Measurements from ENCODE around the gene SLC25A26. TPM values are rescaled to one million over a fixed set of nuclear protein-coding genes. Genes with fewer than 3 reads are reported as not detected.

The SLC25A26 gene
- total RNA-seq, 1 experiment from 2014 or later, result 23.8 TPM

DNA sequence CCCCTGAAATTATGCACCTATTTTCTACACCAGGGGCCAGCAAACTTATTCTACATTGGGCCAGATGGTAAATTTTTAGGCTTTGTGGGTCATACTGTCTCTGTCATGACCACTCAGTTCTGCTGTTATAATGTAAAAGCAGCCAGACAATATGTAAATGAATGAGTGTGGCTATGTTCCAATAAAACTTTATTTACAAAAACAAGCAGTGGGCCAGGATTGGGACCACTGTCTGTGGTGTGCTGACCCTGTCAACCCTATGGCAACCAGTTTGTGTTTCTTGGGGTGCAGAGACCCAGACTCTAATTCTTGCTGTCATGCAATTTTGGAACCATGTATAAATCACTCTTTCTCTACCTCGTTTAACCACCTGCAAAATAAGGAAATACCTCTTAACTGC, 205.3 kb downstream of the SLC25A26 start:
- no peak overlapping the region for H3K27ac ChIP-seq (ENCODE audit: low read depth, low read length)
- ATAC-seq (no peak), DNase-seq (ENCODE audit: low read depth, low spot score) (no peak)
- H3K79me2 ChIP-seq (ENCODE audit: insufficient read depth, low read length), result no peaks in the 10 kb centered on the region
- no peaks in the 10 kb centered on the region for H3K36me3 ChIP-seq (ENCODE audit: control insufficient read depth in 1 of 2, insufficient read depth in 2 of 2, low read length in 2 of 2)
- H3K4me1 ChIP-seq (ENCODE audit: control insufficient read depth in 1 of 2, insufficient read depth in 2 of 2, low read length in 2 of 2), result no peaks in the 10 kb centered on the region
- TF ChIP-seq SP1 (IDR thresholded peaks at IDR 0.05; ENCODE audit: low read depth), result no peak
- no peak for TF ChIP-seq EZH2phosphoT487 (IDR thresholded peaks at IDR 0.05; ENCODE audit: borderline replicate concordance)
- TF ChIP-seq CEBPB (IDR thresholded peaks at IDR 0.05; ENCODE audit: low read depth), result no peak
- TF ChIP-seq, protein P1, sequence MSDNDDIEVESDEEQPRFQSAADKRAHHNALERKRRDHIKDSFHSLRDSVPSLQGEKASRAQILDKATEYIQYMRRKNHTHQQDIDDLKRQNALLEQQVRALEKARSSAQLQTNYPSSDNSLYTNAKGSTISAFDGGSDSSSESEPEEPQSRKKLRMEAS (IDR thresholded peaks at IDR 0.05), result no peak
- H4K20me1 ChIP-seq (ENCODE audit: insufficient read depth), result no peaks in the 10 kb centered on the region
- ChIA-PET CTCF (no interaction called here), POLR2A (no interaction called here), RAD21 (ENCODE audit: low non-redundant PET in 1 of 2, low total read pairs in 2 of 2, uncharacterized antibody in 2 of 2, unreplicated experiment in 2 of 2) (no interaction called here)
- H3K9ac ChIP-seq (ENCODE audit: low read length), result no peak overlapping the region
- H3K4me2 ChIP-seq (ENCODE audit: low read length), result no peak overlapping the region
- BruUV-seq (replicated peaks), result no TSS peak
- no peaks in the 10 kb centered on the region for H3K27me3 ChIP-seq (ENCODE audit: insufficient read depth, low read length)
- no peak overlapping the region for H2AFZ ChIP-seq (ENCODE audit: low read depth, low read length, poor library complexity, severe bottlenecking)
- no peaks in the 10 kb centered on the region for H3K9me2 ChIP-seq (ENCODE audit: insufficient read depth)
- no peaks in the 10 kb centered on the region for H3K9me3 ChIP-seq (ENCODE audit: control insufficient read depth in 1 of 2, insufficient read depth in 1 of 2, low read depth in 1 of 2, low read length in 2 of 2)
- intact Hi-C loops (cut with micrococcal nuclease), result no loop called here
- H3K4me3 ChIP-seq (replicated peaks in 1 of 2; ENCODE audit: low read depth in 1 of 2, low read length in 2 of 2), result no peak overlapping the region

- Histone ChIP-seq H3K36me3 (ENCODE audit: control insufficient read depth in 1 of 2, insufficient read depth in 2 of 2, low read length in 2 of 2) (no peaks in the 10 kb centered on the region), H3K27me3 (ENCODE audit: insufficient read depth, low read length) (no peaks in the 10 kb centered on the region), H3K79me2 (ENCODE audit: insufficient read depth, low read length) (no peaks in the 10 kb centered on the region), H3K27ac (ENCODE audit: low read depth, low read length) (no peak overlapping the region), H3K4me2 (ENCODE audit: low read length) (no peak overlapping the region), H3K4me1 (ENCODE audit: control insufficient read depth in 1 of 2, insufficient read depth in 2 of 2, low read length in 2 of 2) (no peaks in the 10 kb centered on the region), H2AFZ (ENCODE audit: low read depth, low read length, poor library complexity, severe bottlenecking) (no peak overlapping the region), H3K4me3 (replicated peaks in 1 of 2; ENCODE audit: low read depth in 1 of 2, low read length in 2 of 2) (no peak overlapping the region), H3K9me3 (ENCODE audit: control insufficient read depth in 1 of 2, insufficient read depth in 1 of 2, low read depth in 1 of 2, low read length in 2 of 2) (no peaks in the 10 kb centered on the region), H4K20me1 (ENCODE audit: insufficient read depth) (no peaks in the 10 kb centered on the region), H3K9ac (ENCODE audit: low read length) (no peak overlapping the region), H3K9me2 (ENCODE audit: insufficient read depth) (no peaks in the 10 kb centered on the region)
- ATAC-seq (no peak), DNase-seq (ENCODE audit: low read depth, low spot score) (no peak)
- no TSS peak for BruUV-seq (replicated peaks)
- ChIA-PET CTCF (no interaction called here), POLR2A (no interaction called here), RAD21 (ENCODE audit: low non-redundant PET in 1 of 2, low total read pairs in 2 of 2, uncharacterized antibody in 2 of 2, unreplicated experiment in 2 of 2) (no interaction called here)
- intact Hi-C loops (cut with micrococcal nuclease), result no loop called here
- TF ChIP-seq RAD21 (IDR thresholded peaks at IDR 0.05; ENCODE audit: low read depth) (no peak), POLR2A (IDR thresholded peaks at IDR 0.05; ENCODE audit: borderline replicate concordance, extremely low read depth, insufficient read depth, insufficient read length) (no peak), FOSL1 (IDR thresholded peaks at IDR 0.05; ENCODE audit: low read depth) (no peak), CEBPB (IDR thresholded peaks at IDR 0.05; ENCODE audit: low read depth) (no peak), CBX3 (IDR thresholded peaks at IDR 0.05; ENCODE audit: low read depth) (no peak), SP1 (IDR thresholded peaks at IDR 0.05; ENCODE audit: low read depth) (no peak), TCF7L2 (IDR thresholded peaks at IDR 0.05; ENCODE audit: borderline replicate concordance, extremely low read depth, insufficient read depth, insufficient read length) (no peak), POLR2AphosphoS5 (IDR thresholded peaks at IDR 0.05; ENCODE audit: low read depth, low read length) (no peak), ELF1 (IDR thresholded peaks at IDR 0.05; ENCODE audit: borderline replicate concordance, low read depth) (no peak), JUND (IDR thresholded peaks at IDR 0.05) (no peak), ZNF274 (IDR thresholded peaks at IDR 0.05; ENCODE audit: low read depth, low read length) (no peak), ZFX (IDR thresholded peaks at IDR 0.05) (no peak)
- TF ChIP-seq, protein P2, sequence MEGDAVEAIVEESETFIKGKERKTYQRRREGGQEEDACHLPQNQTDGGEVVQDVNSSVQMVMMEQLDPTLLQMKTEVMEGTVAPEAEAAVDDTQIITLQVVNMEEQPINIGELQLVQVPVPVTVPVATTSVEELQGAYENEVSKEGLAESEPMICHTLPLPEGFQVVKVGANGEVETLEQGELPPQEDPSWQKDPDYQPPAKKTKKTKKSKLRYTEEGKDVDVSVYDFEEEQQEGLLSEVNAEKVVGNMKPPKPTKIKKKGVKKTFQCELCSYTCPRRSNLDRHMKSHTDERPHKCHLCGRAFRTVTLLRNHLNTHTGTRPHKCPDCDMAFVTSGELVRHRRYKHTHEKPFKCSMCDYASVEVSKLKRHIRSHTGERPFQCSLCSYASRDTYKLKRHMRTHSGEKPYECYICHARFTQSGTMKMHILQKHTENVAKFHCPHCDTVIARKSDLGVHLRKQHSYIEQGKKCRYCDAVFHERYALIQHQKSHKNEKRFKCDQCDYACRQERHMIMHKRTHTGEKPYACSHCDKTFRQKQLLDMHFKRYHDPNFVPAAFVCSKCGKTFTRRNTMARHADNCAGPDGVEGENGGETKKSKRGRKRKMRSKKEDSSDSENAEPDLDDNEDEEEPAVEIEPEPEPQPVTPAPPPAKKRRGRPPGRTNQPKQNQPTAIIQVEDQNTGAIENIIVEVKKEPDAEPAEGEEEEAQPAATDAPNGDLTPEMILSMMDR (IDR thresholded peaks at IDR 0.05 in 2 of 3, conservative IDR thresholded peaks at IDR 0.05 in 1 of 3; ENCODE audit: borderline replicate concordance in 1 of 3, insufficient read depth in 1 of 3, low read depth in 2 of 3, low read length in 2 of 3), result no peak
- TF ChIP-seq, protein P1 (IDR thresholded peaks at IDR 0.05), result no peak
- TF ChIP-seq, protein P3, sequence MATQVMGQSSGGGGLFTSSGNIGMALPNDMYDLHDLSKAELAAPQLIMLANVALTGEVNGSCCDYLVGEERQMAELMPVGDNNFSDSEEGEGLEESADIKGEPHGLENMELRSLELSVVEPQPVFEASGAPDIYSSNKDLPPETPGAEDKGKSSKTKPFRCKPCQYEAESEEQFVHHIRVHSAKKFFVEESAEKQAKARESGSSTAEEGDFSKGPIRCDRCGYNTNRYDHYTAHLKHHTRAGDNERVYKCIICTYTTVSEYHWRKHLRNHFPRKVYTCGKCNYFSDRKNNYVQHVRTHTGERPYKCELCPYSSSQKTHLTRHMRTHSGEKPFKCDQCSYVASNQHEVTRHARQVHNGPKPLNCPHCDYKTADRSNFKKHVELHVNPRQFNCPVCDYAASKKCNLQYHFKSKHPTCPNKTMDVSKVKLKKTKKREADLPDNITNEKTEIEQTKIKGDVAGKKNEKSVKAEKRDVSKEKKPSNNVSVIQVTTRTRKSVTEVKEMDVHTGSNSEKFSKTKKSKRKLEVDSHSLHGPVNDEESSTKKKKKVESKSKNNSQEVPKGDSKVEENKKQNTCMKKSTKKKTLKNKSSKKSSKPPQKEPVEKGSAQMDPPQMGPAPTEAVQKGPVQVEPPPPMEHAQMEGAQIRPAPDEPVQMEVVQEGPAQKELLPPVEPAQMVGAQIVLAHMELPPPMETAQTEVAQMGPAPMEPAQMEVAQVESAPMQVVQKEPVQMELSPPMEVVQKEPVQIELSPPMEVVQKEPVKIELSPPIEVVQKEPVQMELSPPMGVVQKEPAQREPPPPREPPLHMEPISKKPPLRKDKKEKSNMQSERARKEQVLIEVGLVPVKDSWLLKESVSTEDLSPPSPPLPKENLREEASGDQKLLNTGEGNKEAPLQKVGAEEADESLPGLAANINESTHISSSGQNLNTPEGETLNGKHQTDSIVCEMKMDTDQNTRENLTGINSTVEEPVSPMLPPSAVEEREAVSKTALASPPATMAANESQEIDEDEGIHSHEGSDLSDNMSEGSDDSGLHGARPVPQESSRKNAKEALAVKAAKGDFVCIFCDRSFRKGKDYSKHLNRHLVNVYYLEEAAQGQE (IDR thresholded peaks at IDR 0.05; ENCODE audit: low read depth), result no peak
Observed at GRCh38 chr3:66427352-66427751, 206.6 kb downstream of the SLC25A26 start.

All from HCT116 (cell line).